Stimulated activated CD8-positive, alpha-beta memory T cell treated with anti-CD3 and anti-CD28 coated beads, Interleukin-2, amount 100 ng/mL, for 48 hours (primary cell): ENCODE measurements around the gene CTDSPL2.
A peak's percentile ranks its signal among the peaks of the same experiment; 100 is the strongest.
"Not testable (repeated sequence)": the region's sequence is repeated elsewhere in the genome, so short reads cannot be mapped to it uniquely, and the experiment has no call there.

Experiments used
- DNase-seq, 2 donors: peaks; one replicate each; pipeline ENCODE4 v3.0.0-alpha.2; 2020; ENCODE audit warnings: low read depth in 2 of 2

The CTDSPL2 gene

GRCh38 chr15:44482090-44482489 is 54.7 kb downstream of the CTDSPL2 start:
- DNase-seq = no peak

- no peak for DNase-seq
Observed at GRCh38 chr15:44485880-44486279, 58.5 kb downstream of the CTDSPL2 start.

GRCh38 chr15:44489464-44489863 is 62.0 kb downstream of the CTDSPL2 start:
- no peak for DNase-seq

GRCh38 chr15:44490622-44491021 is 63.2 kb downstream of the CTDSPL2 start:
- no peak for DNase-seq

GRCh38 chr15:44492040-44492439 is 64.6 kb downstream of the CTDSPL2 start:
- DNase-seq = no peak

- no peak for DNase-seq
Observed at GRCh38 chr15:44492672-44493071, 65.2 kb downstream of the CTDSPL2 start.

- no peak for DNase-seq
Observed at GRCh38 chr15:44495562-44495961, 68.1 kb downstream of the CTDSPL2 start.

GRCh38 chr15:44500555-44500954 is 73.1 kb downstream of the CTDSPL2 start:
- no peak for DNase-seq

GRCh38 chr15:44501768-44502366 is 74.4 kb downstream of the CTDSPL2 start:
- no peak for DNase-seq

- DNase-seq = no peak
Observed at GRCh38 chr15:44516436-44516835, 89.0 kb downstream of the CTDSPL2 start.

GRCh38 chr15:44519537-44519936 is 92.1 kb downstream of the CTDSPL2 start:
- DNase-seq = no peak

GRCh38 chr15:44525018-44525417 is 97.6 kb downstream of the CTDSPL2 start:
- DNase-seq = no peak

GRCh38 chr15:44527241-44527640 is 99.8 kb downstream of the CTDSPL2 start:
- no peak for DNase-seq

GRCh38 chr15:44529864-44530604 is 102.6 kb downstream of the CTDSPL2 start:
- DNase-seq = no peak

- no peak for DNase-seq
Observed at GRCh38 chr15:44530653-44531052, 103.2 kb downstream of the CTDSPL2 start.

GRCh38 chr15:44532275-44532674 is 104.8 kb downstream of the CTDSPL2 start:
- not testable (repeated sequence) for DNase-seq

- DNase-seq = no peak
Observed at GRCh38 chr15:44532689-44533088, 105.3 kb downstream of the CTDSPL2 start.

- DNase-seq = no peak
Observed at GRCh38 chr15:44535092-44535491, 107.7 kb downstream of the CTDSPL2 start.

- peak in 1 of 2 donors; percentile 4 for DNase-seq
Observed at GRCh38 chr15:44535523-44536301, 108.3 kb downstream of the CTDSPL2 start.

- DNase-seq = peak in 1 of 2 donors; percentile 44
Observed at GRCh38 chr15:44536302-44536961, 109.0 kb downstream of the CTDSPL2 start.

- peak; percentile 87 to 91 for DNase-seq
Observed at GRCh38 chr15:44536962-44537734, 109.7 kb downstream of the CTDSPL2 start, which contains the start of gene EIF3J. TSS of gene EIF3J (plus strand) at chr15:44537147. CDS start at chr15:44537195, 48 bp downstream.
